Panc1 (cell line): ENCODE results near the gene CYP8B1. TPM values are rescaled to one million over a fixed set of nuclear protein-coding genes. Genes with fewer than 3 reads are reported as not detected.

Source experiments
- ATAC-seq: fragments of 200-7000 bp; cut with Tn5 transposase; 2 replicates; pipeline ENCODE4 v1.9.1; 2020; ENCODE audit warnings: mild to moderate bottlenecking, moderate library complexity
- BruUV-seq: library from RNA; stranded (reverse); fragments of 400-500 nt; replicated peaks from 2 replicates; lab custom pipeline; 2021; lab: Mats Ljungman, UMichigan
- CTCF ChIA-PET: fragments of 300-600 bp; sonication (Branson Sonifier 250); formaldehyde crosslinking; loops from one replicate; lab custom pipeline; 2022; ENCODE audit warnings: antibody characterized with exemption; lab: Charles Lee
- POLR2A ChIA-PET: fragments of 300-600 bp; sonication (Branson Sonifier 250); formaldehyde crosslinking; loops from one replicate; lab custom pipeline; 2022; ENCODE audit warnings: antibody characterized with exemption; lab: Charles Lee
- DNase-seq: peaks from one replicate; pipeline ENCODE4 v3.0.0-alpha.2; 2010; ENCODE audit warnings: low read depth, low spot score
- H3K27ac ChIP-seq: 2 replicates; pipeline ENCODE4 v1.5.1; 2011; ENCODE audit warnings: mild to moderate bottlenecking, low read length, inconsistent platforms
- H3K27me3 ChIP-seq: fragments of 200-500 bp; sonication (Bioruptor generic); 2 replicates; pipeline ENCODE4 v1.6.0; 2014; ENCODE audit warnings: low read length, inconsistent platforms; ENCODE audit not compliant: control insufficient read depth, insufficient read depth
- H3K36me3 ChIP-seq: fragments of 200-500 bp; sonication (Bioruptor generic); 2 replicates; pipeline ENCODE4 v1.5.1; 2014; ENCODE audit warnings: inconsistent platforms, mild to moderate bottlenecking, low read length, moderate library complexity; ENCODE audit not compliant: control insufficient read depth, insufficient read depth
- H3K4me1 ChIP-seq: 2 replicates; pipeline ENCODE4 v1.5.1; 2011; ENCODE audit warnings: inconsistent platforms, mild to moderate bottlenecking, low read length, moderate library complexity; ENCODE audit not compliant: control insufficient read depth, insufficient read depth
- H3K4me3 ChIP-seq, 2 experiments: 2 replicates each; pipeline ENCODE4 v1.5.1; 2011 to 2012; ENCODE audit warnings: low read depth in 2 of 2, low read length in 2 of 2, mild to moderate bottlenecking in 2 of 2, inconsistent platforms in 1 of 2, moderate library complexity in 1 of 2
- H3K9me3 ChIP-seq: fragments of 200-500 bp; sonication (Bioruptor generic); 2 replicates; pipeline ENCODE4 v1.5.1; 2014; ENCODE audit warnings: low read depth, mild to moderate bottlenecking, inconsistent platforms, low read length, moderate library complexity; ENCODE audit not compliant: control insufficient read depth, insufficient read depth
- POLR2AphosphoS5 ChIP-seq: IDR thresholded peaks from 2 replicates; pipeline ENCODE4 v1.6.1; 2012; ENCODE audit warnings: mild to moderate bottlenecking, low read depth, low read length, moderate library complexity
- SIN3A ChIP-seq: IDR thresholded peaks from 2 replicates; pipeline ENCODE4 v1.6.1; 2012; ENCODE audit warnings: low read depth, mild to moderate bottlenecking, low read length, moderate library complexity, borderline replicate concordance; ENCODE audit not compliant: insufficient read depth
- TCF7L2 ChIP-seq: IDR thresholded peaks from 2 replicates; pipeline ENCODE4 v1.6.1; 2011; ENCODE audit warnings: mild to moderate bottlenecking, low read depth, low read length, inconsistent platforms
- in situ Hi-C: cut with HindIII; loops from 2 replicates; pipeline ENCODE4 v1.10.0; 2016; ENCODE audit warnings: low sequenced_read_pairs, low pct_unique_long_range_greater_than_20kb
- intact Hi-C: fragments of 100-400 bp; cut with micrococcal nuclease; formaldehyde crosslinking; loops from one replicate; pipeline ENCODE4 v1.10.0; 2022; ENCODE audit not compliant: unreplicated experiment
- total RNA-seq: library from RNA; stranded (reverse); gene quantifications from one replicate; pipeline ENCODE4 v1.2.1, GENCODE V29; 2021; ENCODE audit not compliant: unreplicated experiment
- TF ChIP-seq, protein P1 (sequence below): fragments of 450-650 bp; IDR thresholded peaks from 2 replicates; pipeline ENCODE4 v1.5.1; 2017; ENCODE audit warnings: mild to moderate bottlenecking
- TF ChIP-seq, protein P2 (sequence below), 2 experiments: IDR thresholded peaks; 2 replicates each; pipeline ENCODE4 v1.6.1; 2011 to 2012; ENCODE audit warnings: low read depth in 2 of 2, control low read depth in 1 of 2, low read length in 1 of 2, mild to moderate bottlenecking in 1 of 2, moderate library complexity in 1 of 2; ENCODE audit not compliant: insufficient read depth in 1 of 2

Gene CYP8B1
- total RNA-seq, 1 experiment from 2014 or later: 0.08 TPM

DNA sequence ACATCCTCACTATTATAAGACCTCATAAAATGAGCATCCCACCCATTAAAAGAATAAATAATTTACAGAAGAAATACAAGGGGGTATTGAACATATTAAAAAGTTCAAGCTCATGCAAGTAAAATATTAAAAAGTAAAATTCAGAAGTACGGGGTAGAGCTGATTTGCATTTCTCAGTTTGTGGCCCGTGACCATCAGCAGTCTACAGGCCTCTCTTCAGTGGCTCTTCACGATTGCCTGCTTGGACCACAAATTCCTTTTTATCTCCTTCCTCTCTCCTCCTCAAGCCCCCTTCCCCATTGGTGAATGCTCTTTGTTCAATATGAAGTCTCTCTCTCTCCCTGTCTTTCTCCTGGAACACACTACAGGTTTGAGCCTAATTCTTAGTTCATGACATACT, 19.1 kb downstream of the CYP8B1 start:
- in situ Hi-C loops: no loop called here
- ChIA-PET CTCF (no interaction called here), POLR2A (no interaction called here)
- no peak for DNase-seq
- ATAC-seq: no peak
- no TSS peak for BruUV-seq
- H3K27ac ChIP-seq: no peak overlapping the region
- TF ChIP-seq, protein P1, sequence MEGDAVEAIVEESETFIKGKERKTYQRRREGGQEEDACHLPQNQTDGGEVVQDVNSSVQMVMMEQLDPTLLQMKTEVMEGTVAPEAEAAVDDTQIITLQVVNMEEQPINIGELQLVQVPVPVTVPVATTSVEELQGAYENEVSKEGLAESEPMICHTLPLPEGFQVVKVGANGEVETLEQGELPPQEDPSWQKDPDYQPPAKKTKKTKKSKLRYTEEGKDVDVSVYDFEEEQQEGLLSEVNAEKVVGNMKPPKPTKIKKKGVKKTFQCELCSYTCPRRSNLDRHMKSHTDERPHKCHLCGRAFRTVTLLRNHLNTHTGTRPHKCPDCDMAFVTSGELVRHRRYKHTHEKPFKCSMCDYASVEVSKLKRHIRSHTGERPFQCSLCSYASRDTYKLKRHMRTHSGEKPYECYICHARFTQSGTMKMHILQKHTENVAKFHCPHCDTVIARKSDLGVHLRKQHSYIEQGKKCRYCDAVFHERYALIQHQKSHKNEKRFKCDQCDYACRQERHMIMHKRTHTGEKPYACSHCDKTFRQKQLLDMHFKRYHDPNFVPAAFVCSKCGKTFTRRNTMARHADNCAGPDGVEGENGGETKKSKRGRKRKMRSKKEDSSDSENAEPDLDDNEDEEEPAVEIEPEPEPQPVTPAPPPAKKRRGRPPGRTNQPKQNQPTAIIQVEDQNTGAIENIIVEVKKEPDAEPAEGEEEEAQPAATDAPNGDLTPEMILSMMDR: no peak
- TF ChIP-seq SIN3A: no peak
- TF ChIP-seq, protein P2, sequence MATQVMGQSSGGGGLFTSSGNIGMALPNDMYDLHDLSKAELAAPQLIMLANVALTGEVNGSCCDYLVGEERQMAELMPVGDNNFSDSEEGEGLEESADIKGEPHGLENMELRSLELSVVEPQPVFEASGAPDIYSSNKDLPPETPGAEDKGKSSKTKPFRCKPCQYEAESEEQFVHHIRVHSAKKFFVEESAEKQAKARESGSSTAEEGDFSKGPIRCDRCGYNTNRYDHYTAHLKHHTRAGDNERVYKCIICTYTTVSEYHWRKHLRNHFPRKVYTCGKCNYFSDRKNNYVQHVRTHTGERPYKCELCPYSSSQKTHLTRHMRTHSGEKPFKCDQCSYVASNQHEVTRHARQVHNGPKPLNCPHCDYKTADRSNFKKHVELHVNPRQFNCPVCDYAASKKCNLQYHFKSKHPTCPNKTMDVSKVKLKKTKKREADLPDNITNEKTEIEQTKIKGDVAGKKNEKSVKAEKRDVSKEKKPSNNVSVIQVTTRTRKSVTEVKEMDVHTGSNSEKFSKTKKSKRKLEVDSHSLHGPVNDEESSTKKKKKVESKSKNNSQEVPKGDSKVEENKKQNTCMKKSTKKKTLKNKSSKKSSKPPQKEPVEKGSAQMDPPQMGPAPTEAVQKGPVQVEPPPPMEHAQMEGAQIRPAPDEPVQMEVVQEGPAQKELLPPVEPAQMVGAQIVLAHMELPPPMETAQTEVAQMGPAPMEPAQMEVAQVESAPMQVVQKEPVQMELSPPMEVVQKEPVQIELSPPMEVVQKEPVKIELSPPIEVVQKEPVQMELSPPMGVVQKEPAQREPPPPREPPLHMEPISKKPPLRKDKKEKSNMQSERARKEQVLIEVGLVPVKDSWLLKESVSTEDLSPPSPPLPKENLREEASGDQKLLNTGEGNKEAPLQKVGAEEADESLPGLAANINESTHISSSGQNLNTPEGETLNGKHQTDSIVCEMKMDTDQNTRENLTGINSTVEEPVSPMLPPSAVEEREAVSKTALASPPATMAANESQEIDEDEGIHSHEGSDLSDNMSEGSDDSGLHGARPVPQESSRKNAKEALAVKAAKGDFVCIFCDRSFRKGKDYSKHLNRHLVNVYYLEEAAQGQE (IDR thresholded peaks at IDR 0.05; ENCODE audit: insufficient read depth in 1 of 2, low read depth in 2 of 2, low read length in 1 of 2): no peak
- TF ChIP-seq TCF7L2: no peak
- TF ChIP-seq POLR2AphosphoS5: no peak
- intact Hi-C loops: no loop called here
- H3K9me3 ChIP-seq: no peaks in the 10 kb centered on the region
- H3K36me3 ChIP-seq: no peaks in the 10 kb centered on the region
- no peak overlapping the region for H3K4me3 ChIP-seq
- H3K4me1 ChIP-seq: no peaks in the 10 kb centered on the region
- no peaks in the 10 kb centered on the region for H3K27me3 ChIP-seq

DNA sequence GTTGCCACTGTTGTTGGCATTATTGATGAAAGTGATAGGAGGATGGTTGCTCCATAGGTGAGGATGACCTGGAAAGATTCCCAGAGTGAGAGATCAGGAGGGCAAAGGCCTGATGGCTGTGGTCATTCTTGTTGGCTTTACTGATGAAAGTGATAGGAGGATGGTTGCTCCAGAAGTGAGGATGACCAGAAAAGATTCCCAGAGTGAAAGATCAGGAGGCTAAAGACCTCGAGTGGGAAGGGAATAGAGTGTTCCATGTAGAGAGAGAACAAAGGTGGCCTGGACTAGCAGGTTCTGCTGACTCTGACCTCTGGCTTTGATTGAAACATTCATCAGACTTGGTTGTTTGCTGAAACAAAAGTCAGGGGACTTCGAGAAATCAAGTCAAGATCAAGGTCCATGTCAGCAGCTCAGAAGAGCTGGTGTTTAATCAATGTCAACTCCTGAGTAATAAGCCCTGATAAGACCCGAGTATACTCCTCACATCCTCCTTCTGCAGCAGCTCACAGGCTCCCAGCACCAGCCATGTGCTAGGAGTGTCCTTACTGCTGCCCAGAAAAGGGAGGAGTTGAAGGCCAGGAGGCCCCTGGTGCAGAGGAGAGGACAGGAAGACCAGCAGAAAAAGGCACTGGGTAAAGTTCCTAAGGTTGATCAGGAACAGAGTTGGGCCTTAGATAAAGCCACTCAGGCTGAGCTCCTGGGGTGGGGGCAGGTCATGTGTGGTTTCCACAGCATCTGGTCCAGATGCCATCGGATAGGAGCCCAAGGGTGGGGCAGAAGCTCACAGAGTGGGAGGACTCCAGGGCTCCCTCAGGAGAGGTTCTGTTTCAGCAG, 19.9 kb downstream of the CYP8B1 start:
- BruUV-seq: no TSS peak
- ChIA-PET POLR2A (no interaction called here), CTCF (no interaction called here)
- no peaks in the 10 kb centered on the region for H3K4me1 ChIP-seq
- H3K36me3 ChIP-seq: no peaks in the 10 kb centered on the region
- no peak overlapping the region for H3K27ac ChIP-seq
- H3K27me3 ChIP-seq: no peaks in the 10 kb centered on the region
- DNase-seq (no peak), ATAC-seq (no peak)
- TF ChIP-seq, protein P2 (IDR thresholded peaks at IDR 0.05; ENCODE audit: insufficient read depth in 1 of 2, low read depth in 2 of 2, low read length in 1 of 2): no peak
- in situ Hi-C loops: no loop called here
- no peaks in the 10 kb centered on the region for H3K9me3 ChIP-seq
- no peak overlapping the region for H3K4me3 ChIP-seq
- intact Hi-C loops: no loop called here
